ENCODE measurements around the gene SYT1. TPM values are rescaled to one million over a fixed set of nuclear protein-coding genes. Genes with fewer than 3 reads are reported as not detected.

Gene SYT1
- total and polyA plus RNA-seq, 8 donors = under 0.01 to 11.4 (median 0.88) TPM

DNA sequence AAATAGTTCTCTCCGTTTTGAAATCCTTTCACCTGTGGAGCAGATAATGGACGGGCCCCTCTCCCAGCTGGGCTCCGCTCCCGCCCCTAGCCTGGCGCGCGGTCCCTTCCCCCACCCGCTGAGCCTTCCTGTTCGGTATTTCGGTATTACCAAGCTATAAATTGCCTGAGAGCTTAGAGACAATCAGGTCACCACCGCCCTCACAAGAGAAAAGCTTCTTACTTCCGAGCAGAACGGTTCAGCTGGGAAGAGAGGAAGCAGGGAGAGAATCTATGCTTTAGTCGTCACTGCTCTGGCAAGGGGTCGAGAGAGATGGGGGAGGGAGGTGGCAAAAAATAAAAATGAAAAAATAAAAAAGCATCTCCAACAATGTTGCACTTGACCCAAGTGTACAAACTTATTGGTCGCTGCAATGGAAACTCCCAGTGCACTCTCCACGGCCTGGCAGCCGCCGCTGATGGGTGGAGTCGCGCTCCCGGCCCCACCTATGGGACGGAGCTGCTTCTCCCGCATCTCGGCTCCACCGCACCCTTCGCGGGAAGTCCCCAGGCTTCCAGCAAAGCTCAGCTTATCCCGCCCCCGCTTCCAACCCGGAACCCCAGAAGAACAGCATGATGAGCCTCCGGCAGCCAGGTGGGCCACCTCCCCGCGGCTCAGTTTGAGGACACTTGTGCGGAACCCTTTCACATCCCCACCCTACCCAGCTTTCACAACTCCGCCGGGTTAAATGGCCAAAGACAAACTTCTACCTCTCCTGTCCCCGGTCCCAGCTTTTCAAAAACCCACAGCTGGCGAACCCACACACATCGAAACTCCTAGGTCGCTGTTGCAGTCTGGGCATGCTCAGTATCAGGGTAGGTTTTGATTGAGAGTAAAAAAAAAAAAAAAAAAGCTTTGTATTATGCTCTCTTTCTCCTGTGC lies 832 bp upstream of the SYT1 start:
- no peak for TF ChIP-seq POLR2AphosphoS5 (IDR thresholded peaks at IDR 0.05)
- TF ChIP-seq POLR2A (IDR thresholded peaks at IDR 0.05) = no peak
- TF ChIP-seq EP300 (IDR thresholded peaks at IDR 0.05) = no peak
- TF ChIP-seq, protein P1, sequence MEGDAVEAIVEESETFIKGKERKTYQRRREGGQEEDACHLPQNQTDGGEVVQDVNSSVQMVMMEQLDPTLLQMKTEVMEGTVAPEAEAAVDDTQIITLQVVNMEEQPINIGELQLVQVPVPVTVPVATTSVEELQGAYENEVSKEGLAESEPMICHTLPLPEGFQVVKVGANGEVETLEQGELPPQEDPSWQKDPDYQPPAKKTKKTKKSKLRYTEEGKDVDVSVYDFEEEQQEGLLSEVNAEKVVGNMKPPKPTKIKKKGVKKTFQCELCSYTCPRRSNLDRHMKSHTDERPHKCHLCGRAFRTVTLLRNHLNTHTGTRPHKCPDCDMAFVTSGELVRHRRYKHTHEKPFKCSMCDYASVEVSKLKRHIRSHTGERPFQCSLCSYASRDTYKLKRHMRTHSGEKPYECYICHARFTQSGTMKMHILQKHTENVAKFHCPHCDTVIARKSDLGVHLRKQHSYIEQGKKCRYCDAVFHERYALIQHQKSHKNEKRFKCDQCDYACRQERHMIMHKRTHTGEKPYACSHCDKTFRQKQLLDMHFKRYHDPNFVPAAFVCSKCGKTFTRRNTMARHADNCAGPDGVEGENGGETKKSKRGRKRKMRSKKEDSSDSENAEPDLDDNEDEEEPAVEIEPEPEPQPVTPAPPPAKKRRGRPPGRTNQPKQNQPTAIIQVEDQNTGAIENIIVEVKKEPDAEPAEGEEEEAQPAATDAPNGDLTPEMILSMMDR (IDR thresholded peaks at IDR 0.05) = no peak
- Histone ChIP-seq H3K9me3 (no peaks in the 10 kb centered on the region), H3K36me3 (no peaks in the 10 kb centered on the region), H3K4me3 (peak overlapping the region; percentile 32 to 49 (median 46)), H3K27me3 (peaks cover 3 to 36% (median 22%) of the 10 kb centered on the region in 3 donors), H3K27ac (no peak overlapping the region), H3K4me1 (peaks cover 0 to 23% (median 19%) of the 10 kb centered on the region in 4 donors)
- intact Hi-C loops (cut with DNase I; ENCODE audit: low total_unique reads) = no loop called here
- DNase-seq = peak in 1 of 2 donors; percentile 77
- 3 to 5% (median 4%) methylated on average over 39 to 41 of the region's 41 CpGs for WGBS, 5 donors

DNA sequence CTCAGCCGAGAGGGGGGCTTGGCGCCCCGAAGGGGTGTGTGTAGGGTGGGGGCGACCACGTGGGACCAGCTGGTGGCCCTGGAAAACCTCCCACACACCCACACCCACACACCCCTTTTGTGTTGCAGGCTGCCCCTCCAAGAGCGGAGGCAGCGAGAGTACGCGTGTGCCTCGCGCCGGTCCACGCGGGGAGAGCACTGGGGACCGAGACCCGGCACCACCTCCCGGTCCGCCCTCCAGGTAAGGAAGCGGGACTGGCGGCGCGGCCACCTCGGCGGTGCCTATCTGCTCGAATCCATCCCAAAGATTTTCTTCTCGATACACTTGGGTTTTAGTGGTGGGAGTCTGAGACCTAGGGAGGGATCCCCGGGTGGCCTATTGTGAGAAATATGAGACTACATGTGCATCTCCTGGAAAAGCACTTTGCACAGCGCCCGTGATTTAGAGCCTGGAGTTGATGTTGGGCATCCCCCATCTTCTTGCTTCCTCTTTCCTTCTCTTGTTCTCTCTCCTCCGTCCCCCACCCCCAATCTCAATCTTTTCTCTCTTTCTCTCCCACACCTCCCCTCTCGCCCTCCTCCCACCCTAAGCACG lies 393 bp downstream of the SYT1 start:
- H3K27me3 ChIP-seq = peaks cover 3 to 36% (median 22%) of the 10 kb centered on the region in 3 donors
- no peaks in the 10 kb centered on the region for H3K9me3 ChIP-seq
- no peaks in the 10 kb centered on the region for H3K36me3 ChIP-seq
- H3K4me3 ChIP-seq = peak overlapping the region; percentile 32 to 49 (median 46)
- H3K4me1 ChIP-seq = peaks cover 0 to 23% (median 19%) of the 10 kb centered on the region in 4 donors
- TF ChIP-seq EP300 (IDR thresholded peaks at IDR 0.05) (no peak), POLR2A (IDR thresholded peaks at IDR 0.05) (no peak)
- TF ChIP-seq, protein P1 (IDR thresholded peaks at IDR 0.05) = no peak
- DNase-seq = no peak
- intact Hi-C loops (cut with DNase I; ENCODE audit: low total_unique reads) = no loop called here
- H3K27ac ChIP-seq = no peak overlapping the region
- WGBS, 5 donors = 2 to 8% (median 6%) methylated on average over 14 to 31 of the region's 32 CpGs

DNA sequence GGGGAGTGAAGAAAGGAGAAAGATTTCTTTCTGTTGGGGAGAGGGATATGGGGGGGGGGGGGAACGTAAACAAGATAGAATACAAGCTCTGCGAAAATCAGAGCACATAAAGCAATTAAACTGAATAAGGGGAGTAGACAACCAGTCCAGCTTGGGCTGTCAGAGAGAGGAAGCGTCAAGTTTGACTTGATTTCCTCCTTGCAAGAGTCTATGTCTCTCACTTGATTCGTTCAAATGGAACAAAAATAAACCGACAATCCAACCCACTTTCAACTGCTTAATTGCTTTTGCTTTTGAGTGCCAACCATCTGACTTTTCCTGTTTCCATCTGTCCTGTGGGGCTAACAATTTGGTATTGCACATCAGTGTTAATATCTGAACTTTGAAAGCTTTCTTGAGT lies 942 bp downstream of the SYT1 start:
- Histone ChIP-seq H3K36me3 (no peaks in the 10 kb centered on the region), H3K4me3 (peak overlapping the region in 1 of 4 donors; percentile 48), H3K27ac (no peak overlapping the region), H3K9me3 (no peaks in the 10 kb centered on the region), H3K27me3 (peaks cover 3 to 36% (median 22%) of the 10 kb centered on the region in 3 donors), H3K4me1 (peaks cover 0 to 23% (median 19%) of the 10 kb centered on the region in 4 donors)
- 8 to 27% (median 18%) methylated on average over 5 of the region's 5 CpGs for WGBS, 5 donors
- DNase-seq = peak in 1 of 2 donors; percentile 9
- intact Hi-C loops (cut with DNase I; ENCODE audit: low total_unique reads) = no loop called here
- TF ChIP-seq, protein P1 (IDR thresholded peaks at IDR 0.05) = no peak
- no peak for TF ChIP-seq POLR2AphosphoS5 (IDR thresholded peaks at IDR 0.05)
- no peak for TF ChIP-seq EP300 (IDR thresholded peaks at IDR 0.05)

DNA sequence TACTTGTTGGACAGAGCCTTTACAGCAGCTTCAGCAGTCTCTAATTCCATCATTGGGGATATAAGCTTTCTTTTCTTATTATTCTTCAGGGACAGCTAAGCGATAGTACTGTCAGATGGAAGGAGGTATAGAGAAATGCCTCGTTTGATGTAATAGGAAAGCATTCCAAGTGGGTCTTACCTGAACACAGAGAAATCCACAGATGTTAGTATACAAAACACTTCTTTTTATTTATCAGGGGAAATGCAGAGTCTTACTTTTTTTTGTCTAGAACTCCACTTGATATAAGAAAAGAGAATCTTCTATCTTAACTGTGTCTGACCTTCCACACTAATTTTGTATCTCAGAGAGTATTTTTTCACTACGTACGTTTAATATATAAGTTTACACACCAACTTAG lies 1.9 kb downstream of the SYT1 start:
- DNase-seq = no peak
- no peaks in the 10 kb centered on the region for H3K9me3 ChIP-seq
- 81 to 88% (median 83%) methylated on average over 4 of the region's 4 CpGs for WGBS, 5 donors
- H3K27me3 ChIP-seq = peaks cover 3 to 36% (median 22%) of the 10 kb centered on the region in 3 donors
- H3K4me3 ChIP-seq = no peak overlapping the region
- TF ChIP-seq, protein P1 (IDR thresholded peaks at IDR 0.05) = no peak
- no peak for TF ChIP-seq POLR2AphosphoS5 (IDR thresholded peaks at IDR 0.05)
- TF ChIP-seq EP300 (IDR thresholded peaks at IDR 0.05) = no peak
- no peak for TF ChIP-seq POLR2A (IDR thresholded peaks at IDR 0.05)
- H3K4me1 ChIP-seq = peaks cover 0 to 26% (median 19%) of the 10 kb centered on the region in 4 donors
- no peak overlapping the region for H3K27ac ChIP-seq
- intact Hi-C loops (cut with DNase I; ENCODE audit: low total_unique reads) = no loop called here
- no peaks in the 10 kb centered on the region for H3K36me3 ChIP-seq
